Neural crest cell (in vitro differentiated cells): Measurements from ENCODE around the gene ZBTB20. TPM values are rescaled to one million over a fixed set of nuclear protein-coding genes. Genes with fewer than 3 reads are reported as not detected.

Experiments
- DNase-seq: peaks from one replicate; pipeline ENCODE4 v3.0.0; 2021; ENCODE audit warnings: low read depth, mixed read lengths, low spot score
- H3K27ac Mint-ChIP-seq: one replicate; pipeline ENCODE4 v1.8.0; 2021; ENCODE audit warnings: mild to moderate bottlenecking, mixed read lengths; ENCODE audit not compliant: unreplicated experiment
- H3K27me3 Mint-ChIP-seq: 2 replicates; pipeline ENCODE4 v1.8.0; 2021; ENCODE audit warnings: low read depth, mild to moderate bottlenecking, mixed read lengths
- H3K36me3 Mint-ChIP-seq: 2 replicates; pipeline ENCODE4 v1.8.0; 2021; ENCODE audit warnings: low read depth, mild to moderate bottlenecking, mixed read lengths
- H3K4me1 Mint-ChIP-seq: 2 replicates; pipeline ENCODE4 v1.8.0; 2021; ENCODE audit warnings: mixed read lengths
- H3K4me3 Mint-ChIP-seq: one replicate; pipeline ENCODE4 v1.8.0; 2021; ENCODE audit warnings: mild to moderate bottlenecking, mixed read lengths
- H3K9me3 Mint-ChIP-seq: 2 replicates; pipeline ENCODE4 v1.8.0; 2021; ENCODE audit warnings: mixed read lengths
- CTCF ChIP-seq: fragments of 200-600 bp; sonication (generic); conservative IDR thresholded peaks from 2 replicates; pipeline ENCODE4 v1.5.0; 2021; ENCODE audit warnings: antibody characterized with exemption, mild to moderate bottlenecking
- total RNA-seq: library from RNA; stranded (reverse); gene quantifications from 2 replicates; pipeline ENCODE4 v1.2.1, GENCODE V29; 2021

Gene ZBTB20
- total RNA-seq, 1 donor from 2014 or later = 12.4 TPM

- Mint-ChIP-seq H3K4me3 (no peak overlapping the region), H3K36me3 (no peaks in the 10 kb centered on the region), H3K27ac (no peak overlapping the region), H3K4me1 (no peaks in the 10 kb centered on the region), H3K27me3 (no peaks in the 10 kb centered on the region), H3K9me3 (no peaks in the 10 kb centered on the region)
- no peak for TF ChIP-seq CTCF
- no peak for DNase-seq
These were observed 627.7 kb downstream of the ZBTB20 start for GRCh38 chr3:114519415-114519814.

GRCh38 chr3:114518206-114518808 is 628.8 kb downstream of the ZBTB20 start:
- H3K36me3 Mint-ChIP-seq = no peaks in the 10 kb centered on the region
- no peaks in the 10 kb centered on the region for H3K9me3 Mint-ChIP-seq
- no peak overlapping the region for H3K4me3 Mint-ChIP-seq
- H3K27me3 Mint-ChIP-seq = no peaks in the 10 kb centered on the region
- no peak overlapping the region for H3K27ac Mint-ChIP-seq
- H3K4me1 Mint-ChIP-seq = no peaks in the 10 kb centered on the region
- no peak for DNase-seq
- no peak for TF ChIP-seq CTCF

GRCh38 chr3:114510201-114510600 is 636.9 kb downstream of the ZBTB20 start:
- H3K9me3 Mint-ChIP-seq = no peaks in the 10 kb centered on the region
- peaks cover 20% of the 10 kb centered on the region for H3K4me1 Mint-ChIP-seq
- no peaks in the 10 kb centered on the region for H3K36me3 Mint-ChIP-seq
- DNase-seq = no peak
- no peak overlapping the region for H3K4me3 Mint-ChIP-seq
- TF ChIP-seq CTCF = no peak
- no peaks in the 10 kb centered on the region for H3K27me3 Mint-ChIP-seq
- peak overlapping the region; percentile 72 for H3K27ac Mint-ChIP-seq

- no peaks in the 10 kb centered on the region for H3K27me3 Mint-ChIP-seq
- no peak overlapping the region for H3K4me3 Mint-ChIP-seq
- no peak for TF ChIP-seq CTCF
- H3K9me3 Mint-ChIP-seq = no peaks in the 10 kb centered on the region
- peaks cover 20% of the 10 kb centered on the region for H3K4me1 Mint-ChIP-seq
- H3K36me3 Mint-ChIP-seq = no peaks in the 10 kb centered on the region
- no peak for DNase-seq
- H3K27ac Mint-ChIP-seq = no peak overlapping the region
These were observed 637.3 kb downstream of the ZBTB20 start for GRCh38 chr3:114509756-114510155.

- Mint-ChIP-seq H3K9me3 (no peaks in the 10 kb centered on the region), H3K4me1 (peaks cover 20% of the 10 kb centered on the region), H3K36me3 (no peaks in the 10 kb centered on the region), H3K27ac (no peak overlapping the region), H3K27me3 (no peaks in the 10 kb centered on the region), H3K4me3 (no peak overlapping the region)
- no peak for TF ChIP-seq CTCF
- DNase-seq = no peak
These were observed 638.1 kb downstream of the ZBTB20 start for GRCh38 chr3:114508976-114509375.
